HFFc6 (cell line): Measurements from ENCODE around the gene DLG4. TPM values are rescaled to one million over a fixed set of nuclear protein-coding genes. Genes with fewer than 3 reads are reported as not detected.

Experiments
- DNase-seq: peaks from one replicate; pipeline ENCODE4 v3.0.0-alpha.2; 2018
- H3K27ac Mint-ChIP-seq: 2 replicates; pipeline ENCODE4 v1.8.0; 2020; ENCODE audit warnings: mild to moderate bottlenecking, mixed read lengths
- H3K27me3 Mint-ChIP-seq: 2 replicates; pipeline ENCODE4 v1.8.0; 2021; ENCODE audit warnings: mild to moderate bottlenecking, moderate library complexity, mixed read lengths; ENCODE audit not compliant: insufficient read depth
- H3K36me3 Mint-ChIP-seq: 2 replicates; pipeline ENCODE4 v1.8.0; 2021; ENCODE audit warnings: low read depth, mixed read lengths
- H3K4me1 Mint-ChIP-seq: 2 replicates; pipeline ENCODE4 v1.8.0; 2020; ENCODE audit warnings: low read depth, mixed read lengths
- H3K4me3 Mint-ChIP-seq: 2 replicates; pipeline ENCODE4 v1.8.0; 2020; ENCODE audit warnings: mild to moderate bottlenecking, moderate library complexity, mixed read lengths
- H3K9me3 Mint-ChIP-seq: 2 replicates; pipeline ENCODE4 v1.8.0; 2020; ENCODE audit warnings: mild to moderate bottlenecking, mixed read lengths
- CTCF ChIP-seq: fragments of 200-600 bp; sonication (generic); IDR thresholded peaks from 2 replicates; pipeline ENCODE4 v1.5.0; 2021; ENCODE audit warnings: antibody characterized with exemption, mild to moderate bottlenecking
- total RNA-seq, 6 experiments: library from RNA; stranded (reverse); fragmentation: NEBNext Ultra II Directional; extraction: Animal tissue kit (Norgen Biotek cat#: 25700); gene quantifications; 2 replicates in 1 of 6; 3 replicates in 5 of 6; pipeline ENCODE4 v1.2.3, GENCODE V29; 2021

Gene DLG4
- total RNA-seq, 6 experiments from 2014 or later, result 27.8 to 34.3 (median 28.1) TPM

GRCh38 chr17:7261379-7262191 lies 41.9 kb upstream of the DLG4 start:
- TF ChIP-seq CTCF, result no peak
- Mint-ChIP-seq H3K4me1 (peaks cover 27% of the 10 kb centered on the region), H3K9me3 (peaks cover 1% of the 10 kb centered on the region), H3K36me3 (peaks cover 9% of the 10 kb centered on the region), H3K27me3 (peaks cover 8% of the 10 kb centered on the region), H3K4me3 (peak overlapping the region; percentile 45), H3K27ac (no peak overlapping the region)
- no peak for DNase-seq

- Mint-ChIP-seq H3K4me3 (peak overlapping the region; percentile 45), H3K36me3 (peaks cover 11% of the 10 kb centered on the region; the same call in 1 of the 2 replicates), H3K27ac (no peak overlapping the region), H3K27me3 (peaks cover 8% of the 10 kb centered on the region), H3K4me1 (peaks cover 19% of the 10 kb centered on the region), H3K9me3 (no peaks in the 10 kb centered on the region)
- no peak for TF ChIP-seq CTCF
- no peak for DNase-seq
Measured at GRCh38 chr17:7260651-7261378, 41.2 kb upstream of the DLG4 start.

- Mint-ChIP-seq H3K4me3 (no peak overlapping the region), H3K36me3 (peaks cover 11% of the 10 kb centered on the region; the same call in 1 of the 2 replicates), H3K9me3 (no peaks in the 10 kb centered on the region), H3K27me3 (peaks cover 8% of the 10 kb centered on the region), H3K4me1 (peaks cover 19% of the 10 kb centered on the region), H3K27ac (no peak overlapping the region)
- no peak for TF ChIP-seq CTCF
- no peak for DNase-seq
Measured at GRCh38 chr17:7260151-7260550, 40.5 kb upstream of the DLG4 start.

GRCh38 chr17:7259555-7259889 lies 39.9 kb upstream of the DLG4 start:
- H3K27me3 Mint-ChIP-seq, result peaks cover 8% of the 10 kb centered on the region

More at GRCh38 chr17:7259555-7259889, 39.9 kb upstream of the DLG4 start:
- peaks cover 16% of the 10 kb centered on the region for H3K36me3 Mint-ChIP-seq
- TF ChIP-seq CTCF, result no peak
- DNase-seq, result no peak
- H3K4me1 Mint-ChIP-seq, result peaks cover 19% of the 10 kb centered on the region
- no peaks in the 10 kb centered on the region for H3K9me3 Mint-ChIP-seq
- H3K4me3 Mint-ChIP-seq, result no peak overlapping the region
- H3K27ac Mint-ChIP-seq, result no peak overlapping the region
